Hematopoietic multipotent progenitor cell (in vitro differentiated cells): ENCODE measurements around the gene TGFBR2. TPM values are rescaled to one million over a fixed set of nuclear protein-coding genes. Genes with fewer than 3 reads are reported as not detected.

Experiments
- DNase-seq, 3 donors: peaks; one replicate each; pipeline ENCODE4 v3.0.0-alpha.2; 2011 to 2015; ENCODE audit warnings: low read depth in 2 of 3, low spot score in 2 of 3
- total RNA-seq: library from RNA; depleted of rRNA; stranded (reverse); fragments of >200 nt; gene quantifications from one replicate; pipeline ENCODE4 v1.2.3, GENCODE V29; 2012

The TGFBR2 gene
- total RNA-seq, 1 donor, result 37.2 TPM

- DNase-seq, result no peak
Observed at GRCh38 chr3:30708472-30708871, 102.1 kb downstream of the TGFBR2 start.

DNA sequence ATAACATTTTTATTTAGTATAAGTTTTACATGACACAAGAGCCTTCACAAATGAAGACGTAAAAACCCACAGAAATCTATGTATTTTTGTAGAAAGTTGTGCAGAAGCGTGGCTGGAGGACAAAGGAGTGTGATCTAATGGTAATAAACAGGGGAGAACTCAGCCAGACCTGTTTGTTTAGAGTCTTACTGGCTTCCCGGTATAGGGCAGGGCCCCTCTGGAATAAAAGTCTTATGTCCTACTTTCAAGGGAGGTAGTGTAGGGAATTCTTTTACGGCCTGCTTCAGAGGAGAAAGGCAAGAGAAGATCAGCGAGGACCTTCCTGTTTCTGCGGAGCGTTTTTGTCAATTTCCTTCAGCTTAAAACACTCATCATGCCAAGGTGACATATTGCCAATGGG lies 103.6 kb downstream of the TGFBR2 start:
- no peak for DNase-seq

- DNase-seq, result peak in 1 of 3 donors; percentile 24
Observed at GRCh38 chr3:30711151-30711550, 104.8 kb downstream of the TGFBR2 start.

DNA sequence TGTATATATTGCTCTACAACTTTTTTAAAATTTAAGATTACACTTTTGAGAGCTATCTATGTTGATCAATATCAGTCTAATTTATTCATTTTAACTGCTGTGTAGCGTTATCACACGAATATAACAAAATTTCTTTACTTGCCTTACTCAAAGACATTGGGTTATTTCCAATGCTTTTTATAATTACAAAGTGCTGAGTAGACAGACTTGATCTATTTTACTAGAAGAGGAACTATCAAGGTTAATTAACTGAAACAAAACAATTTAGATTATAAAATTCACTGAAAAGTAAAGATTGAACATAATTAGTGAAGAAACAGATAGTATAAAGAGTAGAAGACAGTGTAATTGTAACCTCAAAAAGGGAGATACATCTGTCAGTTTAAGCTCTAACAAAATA lies 105.5 kb downstream of the TGFBR2 start:
- DNase-seq, result no peak

- DNase-seq, result no peak
Observed at GRCh38 chr3:30712991-30713390, 106.6 kb downstream of the TGFBR2 start.

GRCh38 chr3:30713885-30714503 lies 107.6 kb downstream of the TGFBR2 start:
- no peak for DNase-seq

DNA sequence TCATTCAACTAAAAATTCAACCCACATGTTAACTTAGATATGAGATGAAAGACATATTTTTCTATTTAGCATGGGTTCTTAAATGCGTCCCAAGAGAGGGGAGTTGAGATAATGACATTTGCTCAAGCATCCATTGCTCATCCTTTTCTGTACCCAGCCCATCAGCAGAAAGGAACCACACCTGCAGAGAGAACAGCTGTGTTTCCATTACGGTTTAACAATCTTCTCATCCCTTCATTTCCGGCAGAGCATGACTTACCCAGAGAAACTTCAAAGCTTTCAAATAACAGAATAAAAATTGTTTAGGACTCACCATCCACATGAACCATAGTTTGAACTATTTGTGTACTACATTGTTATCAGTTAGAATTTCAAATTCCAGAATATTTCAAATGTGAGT lies 113.1 kb downstream of the TGFBR2 start:
- no peak for DNase-seq

GRCh38 chr3:30720586-30721313 lies 114.3 kb downstream of the TGFBR2 start:
- DNase-seq, result no peak

- DNase-seq, result no peak
Observed at GRCh38 chr3:30721314-30721634, 114.9 kb downstream of the TGFBR2 start.

DNA sequence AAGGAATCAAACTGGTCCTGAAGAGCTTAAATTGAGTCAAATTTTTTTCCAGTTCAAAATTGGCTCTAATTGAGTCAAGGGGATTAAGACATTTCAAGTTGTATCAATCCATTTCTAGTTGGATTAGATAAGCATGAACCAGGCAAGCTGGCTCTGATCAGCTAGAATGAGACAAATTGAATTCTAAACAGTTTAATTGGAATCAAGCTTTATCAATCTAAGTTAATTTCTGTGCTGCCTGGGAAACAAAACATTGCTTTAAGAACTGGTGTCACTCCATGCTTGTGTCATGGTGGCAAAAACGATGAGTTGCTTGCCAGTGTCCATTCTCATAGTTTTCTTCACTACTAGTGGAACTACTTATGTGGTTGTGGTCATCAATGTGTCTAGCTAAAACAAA lies 116.8 kb downstream of the TGFBR2 start:
- DNase-seq, result no peak

DNA sequence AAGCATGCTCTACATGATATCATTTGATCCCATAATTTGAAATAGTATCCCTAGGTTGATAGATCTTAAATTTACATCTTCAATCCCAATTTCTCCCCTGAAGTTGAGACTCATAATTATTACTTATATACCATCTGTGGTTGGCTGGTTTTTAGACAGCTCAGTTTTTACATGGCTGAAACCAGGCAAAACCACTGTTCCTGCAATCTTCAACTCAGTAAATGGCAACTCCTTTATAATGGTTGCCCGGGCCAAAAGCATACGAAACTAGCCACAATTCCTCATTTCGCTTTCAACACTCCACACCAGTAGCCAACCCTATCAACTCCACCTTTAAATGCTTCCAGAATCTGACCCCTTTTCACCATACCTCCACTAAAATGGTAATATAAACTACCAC lies 118.5 kb downstream of the TGFBR2 start:
- no peak for DNase-seq

DNA sequence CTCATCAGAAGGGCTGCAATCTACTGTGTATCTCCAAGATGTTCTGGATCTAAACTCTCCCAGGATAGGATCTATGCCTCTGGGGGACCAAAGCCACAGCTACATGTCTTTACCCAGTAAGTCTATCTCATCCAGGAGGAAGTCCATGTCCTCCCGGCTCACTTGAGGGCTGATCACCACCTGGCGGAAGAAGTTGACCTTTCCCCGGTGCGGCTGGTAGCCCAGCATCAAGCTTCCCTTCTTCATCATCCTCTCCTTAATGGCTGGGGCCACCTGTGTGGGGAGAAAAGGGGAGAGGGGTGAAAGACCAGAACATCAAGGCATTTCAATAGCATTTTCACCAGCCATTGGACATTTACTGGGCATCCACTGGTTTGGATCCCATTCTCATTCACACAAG lies 121.7 kb downstream of the TGFBR2 start:
- DNase-seq, result no peak

DNA sequence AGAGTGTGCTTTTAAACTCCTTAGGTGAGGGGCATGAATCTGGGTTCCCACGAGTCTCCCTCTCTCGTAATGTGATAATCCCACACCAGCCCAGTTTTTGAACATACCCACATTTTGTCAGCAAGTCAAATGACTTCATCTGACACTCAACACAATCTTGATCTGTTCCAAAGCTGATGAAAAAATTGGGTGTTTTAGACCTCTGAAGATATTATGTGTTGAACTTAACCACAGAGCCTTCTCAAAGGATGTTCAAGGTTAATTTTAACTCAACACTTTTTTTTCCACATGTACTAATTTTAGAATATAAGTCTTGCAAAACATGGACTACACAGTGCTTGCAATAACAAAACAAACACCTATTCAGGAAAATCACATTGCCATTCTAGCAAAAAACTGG lies 123.1 kb downstream of the TGFBR2 start:
- DNase-seq, result no peak

DNA sequence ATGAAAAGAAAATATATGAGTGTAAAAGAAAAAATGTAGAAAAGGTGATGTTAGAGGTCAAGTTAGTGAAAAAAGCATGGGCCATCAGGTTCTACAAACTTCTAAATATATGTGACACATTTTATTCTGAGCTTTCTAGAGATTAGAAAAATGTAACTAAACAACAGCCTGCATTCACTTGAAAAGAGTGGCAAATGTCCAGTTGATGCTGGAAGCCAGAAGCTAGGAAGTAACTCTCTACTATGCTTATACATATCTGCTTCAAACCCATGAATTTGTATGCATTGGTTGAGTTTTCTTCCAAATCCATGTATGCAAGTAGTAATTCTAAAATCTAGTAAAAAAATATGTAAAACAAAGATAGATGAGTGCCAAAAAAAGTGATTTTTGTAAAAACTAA lies 123.5 kb downstream of the TGFBR2 start:
- no peak for DNase-seq

- no peak for DNase-seq
Observed at GRCh38 chr3:30730967-30731366, 124.6 kb downstream of the TGFBR2 start.

DNA sequence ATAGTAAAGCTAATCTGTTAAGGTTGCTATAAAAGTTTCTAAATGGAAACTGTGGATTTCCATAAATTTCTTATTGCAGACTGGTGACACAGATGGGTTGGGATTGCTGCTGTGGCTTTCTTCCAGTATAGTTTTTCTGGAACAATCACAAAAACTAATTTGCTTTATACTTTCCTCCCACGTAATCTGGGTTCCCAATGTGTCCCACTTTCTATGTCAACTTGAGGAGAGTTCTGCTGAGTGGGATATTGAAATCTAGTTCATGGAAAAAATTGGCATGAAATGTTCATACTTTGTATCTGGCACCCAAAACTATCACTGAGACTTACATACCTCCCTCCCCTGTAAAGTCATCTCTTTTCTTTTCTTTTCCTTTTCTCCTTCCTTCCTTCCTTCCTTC lies 126.8 kb downstream of the TGFBR2 start:
- DNase-seq, result no peak

GRCh38 chr3:30733696-30734095 lies 127.3 kb downstream of the TGFBR2 start:
- DNase-seq, result no peak

DNA sequence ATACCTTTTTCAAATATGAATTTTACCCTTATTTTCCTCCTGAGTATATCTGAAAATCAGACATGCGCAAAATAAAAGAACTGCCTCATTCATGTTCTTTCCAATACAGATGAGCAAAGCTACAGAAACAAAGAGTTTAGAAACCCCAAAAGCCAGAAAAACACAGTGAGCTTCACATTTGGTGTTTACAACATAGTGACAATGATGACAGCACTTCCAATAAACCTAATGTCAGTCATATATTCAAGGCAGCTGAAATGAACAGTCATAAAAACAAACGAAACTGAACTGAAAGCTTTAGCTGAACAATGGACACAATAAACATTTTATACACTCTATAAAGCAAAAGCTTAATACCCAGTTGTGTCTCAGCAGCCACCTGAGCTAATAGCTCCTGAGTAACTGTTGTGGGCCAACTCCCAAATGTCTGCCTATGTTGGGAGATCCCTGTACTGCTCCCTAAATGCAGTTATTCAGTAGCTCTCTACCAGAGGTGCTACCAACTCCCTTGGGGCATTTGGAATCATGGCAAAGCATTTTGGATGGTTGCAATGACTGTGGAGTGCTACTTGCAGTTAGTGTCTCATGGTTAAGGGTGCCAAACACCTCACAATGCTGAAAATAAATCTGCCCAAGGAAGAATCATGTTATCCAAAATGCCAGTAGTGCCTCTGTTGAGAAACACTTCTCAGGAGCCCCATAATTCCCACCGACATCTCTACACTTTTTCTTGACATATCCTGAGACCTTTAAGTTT lies 131.5 kb downstream of the TGFBR2 start:
- no peak for DNase-seq

- DNase-seq, result no peak
Observed at GRCh38 chr3:30738605-30739004, 132.2 kb downstream of the TGFBR2 start.

DNA sequence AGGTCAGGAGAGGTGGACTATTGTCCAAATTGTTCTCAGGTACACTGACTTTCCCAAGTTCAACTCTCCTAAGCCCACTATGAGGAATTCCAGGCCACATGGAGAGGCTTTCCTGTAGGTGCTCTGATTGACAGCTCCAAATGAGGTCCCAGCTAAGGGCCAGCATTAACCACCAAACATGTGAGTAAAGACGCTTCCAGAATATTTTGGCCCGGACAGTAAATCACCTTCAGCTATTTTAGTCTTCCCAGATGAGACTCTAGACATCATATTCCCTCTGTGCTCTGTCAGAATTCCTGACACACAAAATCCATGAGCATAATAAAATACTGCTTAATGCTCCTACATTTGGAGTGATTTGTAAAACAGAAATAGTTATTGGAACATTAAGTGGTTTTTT lies 135.5 kb downstream of the TGFBR2 start:
- DNase-seq, result no peak

GRCh38 chr3:30742796-30743619 lies 136.6 kb downstream of the TGFBR2 start:
- DNase-seq, result no peak
